ENCODE data around the gene GTPBP2.
A peak's percentile ranks its signal among the peaks of the same experiment; 100 is the strongest.
"Not testable (repeated sequence)": the region's sequence is repeated elsewhere in the genome, so short reads cannot be mapped to it uniquely, and the experiment has no call there.

GTPBP2 gene

GRCh38 chr6:43658161-43658560 is 29.1 kb upstream of the GTPBP2 start:
- TF ChIP-seq, protein P1, sequence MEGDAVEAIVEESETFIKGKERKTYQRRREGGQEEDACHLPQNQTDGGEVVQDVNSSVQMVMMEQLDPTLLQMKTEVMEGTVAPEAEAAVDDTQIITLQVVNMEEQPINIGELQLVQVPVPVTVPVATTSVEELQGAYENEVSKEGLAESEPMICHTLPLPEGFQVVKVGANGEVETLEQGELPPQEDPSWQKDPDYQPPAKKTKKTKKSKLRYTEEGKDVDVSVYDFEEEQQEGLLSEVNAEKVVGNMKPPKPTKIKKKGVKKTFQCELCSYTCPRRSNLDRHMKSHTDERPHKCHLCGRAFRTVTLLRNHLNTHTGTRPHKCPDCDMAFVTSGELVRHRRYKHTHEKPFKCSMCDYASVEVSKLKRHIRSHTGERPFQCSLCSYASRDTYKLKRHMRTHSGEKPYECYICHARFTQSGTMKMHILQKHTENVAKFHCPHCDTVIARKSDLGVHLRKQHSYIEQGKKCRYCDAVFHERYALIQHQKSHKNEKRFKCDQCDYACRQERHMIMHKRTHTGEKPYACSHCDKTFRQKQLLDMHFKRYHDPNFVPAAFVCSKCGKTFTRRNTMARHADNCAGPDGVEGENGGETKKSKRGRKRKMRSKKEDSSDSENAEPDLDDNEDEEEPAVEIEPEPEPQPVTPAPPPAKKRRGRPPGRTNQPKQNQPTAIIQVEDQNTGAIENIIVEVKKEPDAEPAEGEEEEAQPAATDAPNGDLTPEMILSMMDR (conservative IDR thresholded peaks at IDR 0.05; ENCODE audit: control insufficient read depth, insufficient read depth, low read depth, low read length), result no peak
- no peak for DNase-seq (ENCODE audit: low read depth)

GRCh38 chr6:43657221-43657802 is 28.2 kb upstream of the GTPBP2 start:
- no peak overlapping the region for H3K4me3 ChIP-seq (ENCODE audit: control insufficient read depth, low read depth, low read length)
- no peak for DNase-seq (ENCODE audit: low read depth)
- TF ChIP-seq, protein P1 (conservative IDR thresholded peaks at IDR 0.05; ENCODE audit: control insufficient read depth, insufficient read depth, low read depth, low read length), result no peak

More at GRCh38 chr6:43658161-43658560, 29.1 kb upstream of the GTPBP2 start:
- no peak overlapping the region for H3K4me3 ChIP-seq (ENCODE audit: control insufficient read depth, low read depth, low read length)

GRCh38 chr6:43652822-43653221 is 23.8 kb upstream of the GTPBP2 start:
- DNase-seq (ENCODE audit: low read depth); H3K4me3 ChIP-seq (ENCODE audit: control insufficient read depth, low read depth, low read length): not testable (repeated sequence)

GRCh38 chr6:43648248-43648647 is 19.2 kb upstream of the GTPBP2 start:
- no peak overlapping the region for H3K4me3 ChIP-seq (ENCODE audit: control insufficient read depth, low read depth, low read length)
- DNase-seq (ENCODE audit: low read depth), result no peak
- TF ChIP-seq, protein P1 (conservative IDR thresholded peaks at IDR 0.05; ENCODE audit: control insufficient read depth, insufficient read depth, low read depth, low read length), result no peak

GRCh38 chr6:43647613-43648012 is 18.5 kb upstream of the GTPBP2 start:
- DNase-seq (ENCODE audit: low read depth), result no peak
- H3K4me3 ChIP-seq (ENCODE audit: control insufficient read depth, low read depth, low read length), result no peak overlapping the region
- TF ChIP-seq, protein P1 (conservative IDR thresholded peaks at IDR 0.05; ENCODE audit: control insufficient read depth, insufficient read depth, low read depth, low read length), result no peak

GRCh38 chr6:43645613-43645964 is 16.5 kb upstream of the GTPBP2 start:
- no peak for DNase-seq (ENCODE audit: low read depth)
- TF ChIP-seq, protein P1 (conservative IDR thresholded peaks at IDR 0.05; ENCODE audit: control insufficient read depth, insufficient read depth, low read depth, low read length), result no peak
- H3K4me3 ChIP-seq (ENCODE audit: control insufficient read depth, low read depth, low read length), result peak overlapping the region; percentile 58

GRCh38 chr6:43644940-43645612 is 16.0 kb upstream of the GTPBP2 start, which contains the start of gene RSPH9:
TSS of gene RSPH9 (plus strand) at chr6:43645036. CDS start at chr6:43645099, 63 bp downstream.
- H3K4me3 ChIP-seq (ENCODE audit: control insufficient read depth, low read depth, low read length), result peak within 1 kb of the TSS; percentile 58
- TF ChIP-seq, protein P1 (conservative IDR thresholded peaks at IDR 0.05; ENCODE audit: control insufficient read depth, insufficient read depth, low read depth, low read length), result no peak
- DNase-seq (ENCODE audit: low read depth), result peak; percentile 80

Data from fibroblast of mammary gland (primary cell).